Stimulated activated CD4-positive, alpha-beta T cell treated with anti-CD3 and anti-CD28 coated beads, Interleukin-15, amount 100 ng/mL, for 24 hours (primary cell): ENCODE data around the gene FAM149B1.

Source experiments
- DNase-seq: peaks from one replicate; pipeline ENCODE4 v3.0.0-alpha.2; 2020

FAM149B1 gene

GRCh38 chr10:73293461-73293860 is 125.5 kb downstream of the FAM149B1 start:
- DNase-seq = no peak
